ENCODE results near the gene HTT. TPM values are rescaled to one million over a fixed set of nuclear protein-coding genes. Genes with fewer than 3 reads are reported as not detected.

HTT gene
- total RNA-seq, 1 donor, result 97.8 TPM

GRCh38 chr4:3257103-3257555 lies 182.6 kb downstream of the HTT start:
- no peak for DNase-seq (ENCODE audit: low read depth in 2 of 3, low spot score in 2 of 3)

DNA sequence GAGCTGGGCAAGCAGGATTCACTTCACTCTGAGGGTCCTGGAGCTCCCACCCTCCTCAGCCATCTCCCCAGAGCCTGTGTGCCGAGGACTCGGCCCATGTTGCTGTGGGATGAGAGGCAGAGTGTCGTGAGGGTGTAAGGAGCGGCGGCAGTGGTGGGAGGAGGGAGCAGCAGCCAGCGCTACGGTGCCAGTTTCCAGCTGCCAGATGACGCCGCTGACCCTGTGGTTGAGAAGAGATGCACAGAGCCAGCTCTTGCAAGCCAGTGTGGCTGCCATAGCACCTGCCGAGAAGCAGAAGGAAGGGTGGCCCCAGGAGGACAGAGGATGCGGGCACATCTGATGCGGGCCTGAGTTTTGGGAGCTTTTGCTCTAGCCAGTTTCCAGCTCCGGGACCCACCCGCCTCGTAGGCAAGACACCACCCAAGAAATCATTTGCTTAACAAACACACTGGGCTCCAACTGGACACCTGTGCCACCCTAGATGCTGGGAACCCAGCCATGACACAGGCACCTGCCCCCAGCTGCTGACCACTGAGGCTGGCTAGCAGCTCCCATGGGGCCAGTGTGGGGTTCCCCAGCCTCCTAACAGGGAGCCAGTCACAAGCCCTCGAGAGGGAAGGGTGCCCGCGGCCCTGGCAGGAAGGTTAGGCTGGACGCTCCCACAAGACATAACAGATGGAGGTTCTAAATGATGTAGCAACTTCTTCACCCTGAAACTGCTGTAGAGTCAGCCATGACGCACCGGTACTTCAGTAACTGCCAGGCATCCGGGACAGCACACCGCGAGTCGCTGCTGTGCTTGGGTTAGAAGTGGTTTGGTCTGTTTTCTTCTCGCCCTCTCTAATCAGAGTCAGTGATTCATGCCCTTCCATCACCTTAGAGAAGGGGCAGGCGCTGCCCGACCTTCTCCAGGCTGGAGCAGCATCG lies 183.3 kb downstream of the HTT start:
- DNase-seq (ENCODE audit: low read depth in 2 of 3, low spot score in 2 of 3), result no peak

DNA sequence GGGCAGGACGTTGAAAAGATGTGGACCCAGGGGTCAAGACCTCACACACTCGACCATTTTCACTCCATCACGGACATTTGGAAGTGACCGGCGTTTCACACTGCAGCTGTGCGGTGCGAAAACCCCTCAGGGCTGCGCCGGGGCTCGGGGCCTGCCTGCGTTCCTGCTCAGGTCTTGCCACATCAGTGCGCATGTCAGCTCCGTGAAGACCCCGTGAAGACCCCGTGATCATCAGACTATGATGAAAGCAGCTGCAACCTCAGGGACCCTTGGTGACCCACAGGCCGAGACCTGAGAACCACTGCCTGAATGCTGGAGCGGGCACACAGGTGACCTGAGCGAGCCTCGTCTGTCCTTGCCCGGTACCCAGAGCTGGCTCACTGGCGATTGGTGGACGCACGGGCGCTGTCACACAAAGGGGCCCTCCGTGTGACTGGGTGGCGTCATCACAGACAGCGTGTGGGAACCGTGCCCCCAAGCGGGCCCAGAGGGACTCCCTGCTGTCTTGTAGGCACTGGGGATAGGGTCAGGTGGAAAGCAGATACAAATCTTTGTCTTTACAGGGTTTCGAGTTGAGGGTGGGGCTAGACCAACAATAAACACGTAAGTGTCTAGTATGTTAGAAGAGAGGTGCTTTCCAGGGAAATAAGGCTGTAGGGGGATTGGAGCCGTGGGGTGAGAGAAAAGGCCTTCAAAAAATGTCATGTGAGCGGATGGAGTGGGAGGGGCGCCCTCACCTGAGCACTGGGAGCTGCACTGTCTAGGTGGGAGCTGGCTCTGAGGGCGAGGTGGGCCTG lies 187.1 kb downstream of the HTT start:
- DNase-seq (ENCODE audit: low read depth in 2 of 3, low spot score in 2 of 3), result no peak

DNA sequence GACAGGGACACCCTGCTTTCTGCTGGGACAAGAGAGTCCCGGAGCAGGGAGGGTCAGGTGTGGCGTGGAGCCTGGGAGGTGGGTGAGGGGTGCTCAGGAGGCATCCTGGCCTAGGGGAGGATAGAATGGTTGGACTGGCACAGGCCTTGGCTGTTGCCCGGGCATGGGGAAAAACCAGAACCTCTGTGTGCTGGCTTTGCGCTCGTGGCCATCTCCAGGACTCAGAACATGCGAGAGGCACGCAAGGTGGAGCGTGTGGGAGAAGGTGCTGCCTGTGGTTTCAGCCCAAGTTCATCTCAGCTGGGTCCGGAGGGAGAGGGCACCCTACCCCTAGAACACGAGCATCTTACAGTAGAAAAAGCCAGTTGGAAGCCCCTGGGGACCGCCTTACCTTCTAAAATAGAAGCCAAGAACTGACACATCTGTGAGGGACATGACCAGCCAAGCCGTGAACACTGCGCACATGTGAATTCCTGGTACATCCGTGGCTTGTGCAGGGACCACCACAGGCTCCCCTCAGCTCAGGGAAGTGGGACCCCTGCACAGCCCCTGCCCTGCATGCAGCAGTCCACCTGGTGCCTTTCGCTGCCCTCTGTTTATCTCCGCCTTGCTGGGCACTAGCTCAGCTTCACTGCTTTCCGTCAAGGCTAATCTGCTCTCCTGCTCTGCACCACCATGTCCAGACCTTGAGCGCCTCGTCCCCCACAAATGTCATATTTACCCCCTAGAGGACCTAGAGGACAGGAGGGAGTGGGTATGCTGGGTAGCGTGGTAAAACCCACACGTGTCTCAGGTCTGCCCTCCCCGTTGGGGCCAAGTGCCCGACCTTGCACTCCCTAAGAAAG lies 187.9 kb downstream of the HTT start:
- no peak for DNase-seq (ENCODE audit: low read depth in 2 of 3, low spot score in 2 of 3)

- DNase-seq (ENCODE audit: low read depth in 2 of 3, low spot score in 2 of 3), result no peak
Measured at GRCh38 chr4:3263053-3263875, 188.8 kb downstream of the HTT start.

DNA sequence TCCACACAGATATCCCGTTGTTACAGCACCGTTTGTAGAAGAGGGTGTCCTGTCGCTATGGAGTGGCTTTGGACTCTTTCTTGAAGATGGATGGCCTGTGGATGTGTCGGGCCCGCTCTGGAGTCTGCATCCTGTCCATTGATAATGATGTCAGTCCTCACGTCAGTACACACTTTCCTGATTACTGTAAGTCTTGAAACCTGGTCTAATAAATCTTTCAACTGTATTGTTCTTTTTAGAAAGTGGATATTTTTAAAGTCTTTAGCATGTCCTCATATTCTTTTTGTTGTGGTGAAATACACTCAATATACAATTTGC lies 189.4 kb downstream of the HTT start:
- DNase-seq (ENCODE audit: low read depth in 2 of 3, low spot score in 2 of 3), result no peak

DNA sequence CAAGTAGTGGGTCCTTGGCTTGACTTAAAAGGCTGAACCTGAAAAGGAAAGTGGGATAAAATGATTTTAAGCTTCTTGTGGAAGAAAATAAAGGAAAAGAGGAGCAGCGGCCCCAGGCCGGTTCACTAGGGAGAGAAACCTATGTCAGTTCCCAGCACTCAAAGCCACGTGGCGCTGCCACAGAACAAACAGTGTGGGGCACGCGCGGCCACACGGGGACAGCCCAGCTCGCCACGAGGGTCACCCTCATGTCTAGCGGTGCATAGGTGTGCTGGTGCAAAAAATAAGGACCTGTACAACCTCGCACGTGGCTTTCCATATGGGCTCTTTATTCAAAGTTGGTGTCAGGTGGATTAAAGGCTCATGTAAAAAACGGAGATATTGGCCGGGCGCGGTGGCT lies 191.6 kb downstream of the HTT start:
- DNase-seq (ENCODE audit: low read depth in 2 of 3, low spot score in 2 of 3), result no peak

DNA sequence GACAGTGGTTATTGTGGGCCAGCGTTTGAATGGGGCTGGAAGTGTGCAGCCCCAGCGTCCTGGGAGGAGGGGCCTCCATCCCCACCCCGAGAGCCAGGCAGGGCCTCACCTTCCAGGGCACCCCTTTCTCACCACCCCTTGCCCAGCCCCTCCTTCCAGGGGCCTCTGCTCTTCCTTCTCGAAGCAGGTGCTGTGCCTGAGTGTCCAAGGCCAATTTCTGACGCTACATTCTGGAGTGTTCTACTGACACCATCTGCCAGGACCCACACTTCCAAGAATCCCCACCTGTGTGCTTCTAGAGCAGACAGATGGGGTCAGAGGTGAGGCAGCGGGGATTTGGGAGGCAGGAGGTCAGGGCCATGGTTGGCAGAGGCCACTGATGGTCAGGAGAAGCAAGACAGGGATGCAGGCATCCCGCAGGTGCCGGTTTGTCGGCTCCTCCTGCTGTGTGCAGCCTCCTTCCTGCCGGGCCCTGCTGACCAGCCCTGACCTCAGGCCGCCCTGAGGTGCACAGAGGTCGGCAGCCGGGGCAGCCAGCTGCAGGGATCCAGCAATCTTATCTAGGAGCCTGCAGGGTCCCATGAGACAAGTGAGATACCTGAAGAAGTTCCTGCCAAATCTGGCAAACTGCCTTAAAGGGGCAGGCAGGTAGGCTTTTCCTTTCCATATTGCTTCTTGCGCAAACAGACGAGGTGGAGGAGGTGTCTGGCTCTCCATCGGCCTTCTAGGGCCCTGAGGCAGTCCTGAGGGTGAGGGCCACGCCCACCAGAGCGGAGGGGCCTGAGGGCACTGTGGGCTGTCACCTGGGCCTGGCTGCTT lies 193.3 kb downstream of the HTT start:
- DNase-seq (ENCODE audit: low read depth in 2 of 3, low spot score in 2 of 3), result no peak

- DNase-seq (ENCODE audit: low read depth in 2 of 3, low spot score in 2 of 3), result no peak
Measured at GRCh38 chr4:3268395-3269104, 194.1 kb downstream of the HTT start.

DNA sequence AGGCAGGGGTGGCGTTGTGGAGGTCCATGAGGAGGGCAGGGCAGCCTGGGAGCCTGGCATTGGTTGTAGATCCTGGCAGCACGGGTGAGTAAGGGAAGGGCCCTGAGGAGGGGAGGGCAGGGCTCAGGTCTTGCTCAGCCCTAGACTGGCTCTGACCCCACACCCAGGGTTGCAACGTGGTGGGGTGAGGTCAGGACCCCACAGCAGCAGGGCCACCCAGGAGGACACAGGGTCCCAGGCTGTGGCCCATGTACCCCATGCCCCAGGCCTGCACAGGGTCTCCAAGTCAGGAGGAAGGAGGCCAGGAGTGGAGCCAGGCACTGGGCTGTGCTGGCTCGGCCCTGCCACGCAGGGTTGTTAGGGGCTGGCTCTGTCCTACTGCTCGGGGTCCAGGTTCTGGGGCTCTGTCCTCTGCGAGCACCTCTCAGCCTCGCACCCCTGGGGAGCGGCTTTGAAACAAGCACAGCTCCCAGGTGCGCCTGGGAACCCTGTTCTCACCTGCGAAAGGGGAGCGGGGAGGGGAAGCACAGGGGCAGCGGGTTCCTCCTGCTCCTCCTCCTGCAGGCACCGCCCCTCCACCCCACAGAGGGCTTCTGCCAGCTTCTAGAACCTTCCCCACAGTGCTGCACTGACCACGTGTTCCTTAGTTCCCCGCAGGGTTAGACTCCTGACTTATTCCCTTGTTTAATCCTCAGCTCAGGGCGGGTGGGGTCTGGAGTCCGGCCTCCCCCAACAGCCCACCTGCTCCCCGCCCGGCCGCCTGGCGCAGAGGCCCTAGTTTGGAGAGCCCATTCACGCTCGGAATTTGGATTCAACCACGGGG lies 194.8 kb downstream of the HTT start:
- no peak for DNase-seq (ENCODE audit: low read depth in 2 of 3, low spot score in 2 of 3)

DNA sequence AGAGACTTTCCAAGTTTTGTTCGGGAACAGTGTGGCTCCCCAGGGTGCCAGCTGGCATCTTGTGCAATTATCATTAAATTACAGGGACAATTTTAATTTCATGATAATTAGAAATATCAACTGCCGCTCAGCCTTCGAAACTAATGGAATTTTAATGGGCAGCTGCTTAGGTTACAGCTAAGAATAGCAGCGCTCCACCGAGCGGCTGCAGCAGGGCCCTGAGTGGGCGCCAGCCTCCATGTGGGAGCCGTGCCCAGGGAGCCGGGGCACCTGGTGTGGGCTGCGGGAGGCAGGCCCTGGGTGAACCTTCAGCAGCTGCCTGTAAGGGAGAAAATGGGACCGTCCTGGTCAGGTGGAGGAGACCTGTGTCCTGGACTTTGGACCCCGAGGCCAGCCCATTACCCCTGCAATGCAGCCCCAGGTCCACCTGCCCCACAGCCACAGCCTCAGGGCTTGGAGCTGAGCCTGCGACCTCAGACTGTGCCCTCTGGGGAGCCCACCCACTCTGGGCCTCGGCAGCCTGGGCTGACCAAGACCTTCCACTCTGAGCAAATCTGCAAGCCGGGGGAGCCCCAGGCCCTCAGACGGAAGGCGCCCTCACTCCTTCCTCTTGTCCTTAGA lies 195.6 kb downstream of the HTT start:
- no peak for DNase-seq (ENCODE audit: low read depth in 2 of 3, low spot score in 2 of 3)

GRCh38 chr4:3271131-3271530 lies 196.7 kb downstream of the HTT start:
- no peak for DNase-seq (ENCODE audit: low read depth in 2 of 3, low spot score in 2 of 3)

- no peak for DNase-seq (ENCODE audit: low read depth in 2 of 3, low spot score in 2 of 3)
Measured at GRCh38 chr4:3276986-3277385, 202.5 kb downstream of the HTT start.

GRCh38 chr4:3280466-3280865 lies 206.0 kb downstream of the HTT start:
- DNase-seq (ENCODE audit: low read depth in 2 of 3, low spot score in 2 of 3), result no peak

DNA sequence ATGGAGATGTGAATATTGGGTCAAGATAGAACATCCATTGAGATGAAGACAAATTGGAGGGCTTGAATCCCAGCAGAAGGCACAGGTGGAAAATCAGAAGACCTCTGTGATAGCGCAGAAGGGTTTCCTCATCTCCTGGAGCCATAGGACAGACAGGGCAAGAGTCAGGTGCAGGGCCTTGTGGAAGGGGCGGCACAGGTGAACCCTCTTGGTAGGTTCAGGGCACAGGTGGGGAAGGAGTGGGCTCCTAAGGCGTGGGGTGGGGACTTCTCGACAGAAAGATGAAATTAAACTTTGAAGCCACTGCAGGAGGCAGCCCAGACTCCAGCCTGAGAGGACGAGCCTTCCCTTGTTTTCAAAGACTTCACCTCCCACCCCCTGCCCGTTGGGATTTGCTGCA lies 209.0 kb downstream of the HTT start:
- DNase-seq (ENCODE audit: low read depth in 2 of 3, low spot score in 2 of 3), result no peak

- DNase-seq (ENCODE audit: low read depth in 2 of 3, low spot score in 2 of 3), result no peak
Measured at GRCh38 chr4:3283916-3284315, 209.4 kb downstream of the HTT start.
